Measurements from ENCODE around the gene CLEC16A. TPM values are rescaled to one million over a fixed set of nuclear protein-coding genes. Genes with fewer than 3 reads are reported as not detected.

The CLEC16A gene
- 10 to 100 TPM; 30.9 to 35.1 TPM for total RNA-seq

- peak; percentile 96 for DNase-seq
- H3K9me3 Mint-ChIP-seq = no peaks in the 10 kb centered on the region
- peaks cover 67% of the 10 kb centered on the region for H3K4me1 Mint-ChIP-seq
- POLR2A ChIA-PET = no interaction called here
- H3K4me3 Mint-ChIP-seq = peak within 1 kb of the TSS; percentile 87
- H3K36me3 Mint-ChIP-seq (ENCODE audit: low read depth) = peaks cover 14% of the 10 kb centered on the region
- peak within 1 kb of the TSS; percentile 89 for H3K27ac Mint-ChIP-seq
- H3K27me3 Mint-ChIP-seq = no peaks in the 10 kb centered on the region
- CTCF ChIA-PET = interaction anchor here (0.9 to 2.0 kb wide), 4 partner anchors 11 to 20 kb away, joined by 3 to 9 read pairs (median 4); no protein-coding TSS in a partner anchor
Observed at GRCh38 chr16:10944249-10945064, at the start of gene CLEC16A. CLEC16A (plus strand) TSS chr16:10944564; CDS start chr16:10944718, 154 bp downstream.

DNA sequence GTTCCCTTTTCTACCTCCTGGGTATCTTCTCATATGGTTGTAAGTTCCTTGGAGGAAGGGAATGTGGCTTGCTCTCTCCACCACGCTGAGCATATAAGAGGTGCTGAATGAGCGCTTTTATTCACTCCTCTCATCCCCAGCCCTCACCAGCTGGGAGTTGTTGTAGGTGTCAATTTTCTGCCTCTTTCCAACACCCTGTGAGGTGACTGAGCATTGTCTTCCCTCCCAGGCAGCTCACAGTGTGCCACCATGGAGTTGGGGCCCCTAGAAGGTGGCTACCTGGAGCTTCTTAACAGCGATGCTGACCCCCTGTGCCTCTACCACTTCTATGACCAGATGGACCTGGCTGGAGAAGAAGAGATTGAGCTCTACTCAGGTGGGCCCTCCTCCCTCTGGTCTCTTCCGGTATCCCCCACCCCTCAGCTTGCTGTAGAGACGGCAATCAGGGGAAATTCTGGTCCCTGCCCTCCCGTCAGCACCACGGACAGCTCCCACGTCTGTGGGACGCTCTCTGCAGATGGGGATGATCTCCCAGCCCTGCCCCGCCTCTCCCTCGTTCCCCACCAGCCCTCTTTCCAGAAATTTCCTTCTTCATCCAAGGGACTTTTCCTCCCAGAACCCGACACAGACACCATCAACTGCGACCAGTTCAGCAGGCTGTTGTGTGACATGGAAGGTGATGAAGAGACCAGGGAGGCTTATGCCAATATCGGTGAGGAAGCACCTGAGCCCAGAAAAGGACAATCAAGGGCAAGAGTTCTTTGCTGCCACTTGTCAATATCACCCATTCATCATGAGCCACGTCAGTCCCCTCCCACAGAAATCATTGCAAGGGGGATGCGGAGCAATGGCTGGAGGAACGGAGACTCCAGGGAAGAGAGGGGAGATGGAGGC, 49.1 kb upstream of the CLEC16A start:
- Mint-ChIP-seq H3K36me3 (ENCODE audit: low read depth) (peaks cover 28% of the 10 kb centered on the region), H3K27me3 (no peaks in the 10 kb centered on the region), H3K9me3 (no peaks in the 10 kb centered on the region), H3K27ac (no peak overlapping the region), H3K4me1 (peaks cover 4% of the 10 kb centered on the region), H3K4me3 (no peak overlapping the region)
- ChIA-PET POLR2A (no interaction called here), CTCF (interaction anchor here (0.9 to 1.2 kb wide), 4 partner anchors 8 to 24 kb away, joined by 3 read pairs; no protein-coding TSS in a partner anchor)
- peak; percentile 58 for DNase-seq

DNA sequence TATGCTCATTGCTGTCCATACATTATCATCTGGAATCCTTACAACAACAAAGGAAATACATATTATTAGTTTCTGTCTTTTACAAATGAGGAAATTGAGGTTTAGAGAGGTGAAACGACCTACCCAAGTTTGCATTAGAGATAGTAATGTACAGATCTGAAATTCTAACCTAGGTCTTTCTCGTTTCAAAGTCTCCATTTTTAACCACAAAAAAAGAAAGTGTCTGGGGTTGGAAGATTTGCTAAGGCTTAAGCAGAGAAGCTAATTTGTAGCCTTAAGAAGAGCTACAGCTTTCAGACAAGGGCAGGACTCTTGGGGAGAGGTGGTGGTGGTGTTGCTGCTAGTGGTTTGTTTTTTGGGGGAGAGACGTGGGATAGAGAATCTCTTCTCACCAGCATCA, 48.2 kb upstream of the CLEC16A start:
- H3K4me1 Mint-ChIP-seq = peaks cover 4% of the 10 kb centered on the region
- no peak for DNase-seq
- peaks cover 34% of the 10 kb centered on the region for H3K36me3 Mint-ChIP-seq (ENCODE audit: low read depth)
- ChIA-PET CTCF (interaction anchor here (0.6 to 1.2 kb wide), 3 partner anchors 13 to 160 kb away, joined by 3 read pairs; no protein-coding TSS in a partner anchor), POLR2A (no interaction called here)
- H3K27ac Mint-ChIP-seq = no peak overlapping the region
- H3K27me3 Mint-ChIP-seq = no peaks in the 10 kb centered on the region
- H3K9me3 Mint-ChIP-seq = no peaks in the 10 kb centered on the region
- H3K4me3 Mint-ChIP-seq = no peak overlapping the region

DNA sequence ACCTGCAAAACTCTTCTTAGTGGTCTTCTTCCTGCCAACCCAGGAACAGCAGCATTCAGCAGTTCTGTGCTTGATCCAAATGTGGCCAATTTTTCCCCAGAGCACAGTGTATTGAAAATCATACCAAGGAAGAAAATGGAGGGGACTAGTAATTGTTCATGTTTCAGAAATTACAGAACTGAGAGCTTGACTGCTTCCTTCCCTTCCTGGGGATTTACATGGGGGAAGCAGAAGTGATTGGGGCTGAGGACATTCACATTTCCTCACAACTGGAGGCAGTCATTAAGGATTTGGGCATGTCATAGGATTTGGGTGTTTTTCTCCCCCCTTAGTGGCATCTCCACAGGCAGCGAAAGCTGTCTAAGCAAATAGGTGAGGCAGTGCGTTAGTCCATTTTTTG, 47.6 kb upstream of the CLEC16A start:
- POLR2A ChIA-PET = no interaction called here
- no peak overlapping the region for H3K27ac Mint-ChIP-seq

DNA sequence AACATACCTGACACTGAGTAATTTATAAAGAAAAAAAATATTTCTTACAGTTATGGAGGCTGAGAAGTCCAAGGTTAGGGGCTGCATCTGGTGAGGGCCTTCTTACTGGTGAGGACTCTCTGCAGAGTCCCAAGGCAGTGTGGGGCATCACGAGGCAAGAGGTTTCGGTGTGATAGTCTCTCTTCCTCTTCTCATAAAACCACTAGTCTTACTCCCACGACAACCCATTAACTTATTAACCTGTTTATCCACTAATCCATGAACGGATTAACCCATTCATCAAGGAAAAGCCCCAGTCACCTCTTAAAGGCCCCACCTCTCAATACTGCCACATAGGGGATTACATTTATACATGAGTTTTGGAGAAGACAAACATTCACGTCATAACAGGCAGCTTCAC, 47.2 kb upstream of the CLEC16A start:
- Mint-ChIP-seq H3K9me3 (no peaks in the 10 kb centered on the region), H3K27ac (no peak overlapping the region), H3K4me3 (no peak overlapping the region), H3K36me3 (ENCODE audit: low read depth) (peaks cover 40% of the 10 kb centered on the region), H3K27me3 (no peaks in the 10 kb centered on the region), H3K4me1 (peaks cover 1% of the 10 kb centered on the region)
- DNase-seq = no peak
- ChIA-PET CTCF (interaction anchor here (1.8 kb wide), 1 partner anchor 10 kb away, joined by 4 read pairs; no protein-coding TSS in a partner anchor), POLR2A (interaction anchor here (0.5 kb wide), 1 partner anchor 9 kb away, joined by 3 read pairs; no protein-coding TSS in a partner anchor)

More for the DNA sequence above, 47.6 kb upstream of the CLEC16A start:
- H3K36me3 Mint-ChIP-seq (ENCODE audit: low read depth) = peaks cover 38% of the 10 kb centered on the region
- H3K4me1 Mint-ChIP-seq = peaks cover 3% of the 10 kb centered on the region
- no peaks in the 10 kb centered on the region for H3K27me3 Mint-ChIP-seq
- H3K4me3 Mint-ChIP-seq = no peak overlapping the region
- CTCF ChIA-PET = interaction anchor here (1.2 to 1.8 kb wide), 2 partner anchors 10 to 22 kb away, joined by 3 to 4 read pairs; no protein-coding TSS in a partner anchor
- no peaks in the 10 kb centered on the region for H3K9me3 Mint-ChIP-seq
- DNase-seq = no peak

- H3K4me3 Mint-ChIP-seq = no peak overlapping the region
- POLR2A ChIA-PET = interaction anchor here (0.6 kb wide), 1 partner anchor 62 kb away, joined by 4 read pairs; no protein-coding TSS in a partner anchor
- no peaks in the 10 kb centered on the region for H3K27me3 Mint-ChIP-seq
Observed at GRCh38 chr16:10902999-10903398, 41.4 kb upstream of the CLEC16A start.

GRCh38 chr16:10906482-10906881, 37.9 kb upstream of the CLEC16A start:
- H3K9me3 Mint-ChIP-seq = peaks cover 5% of the 10 kb centered on the region
- H3K27ac Mint-ChIP-seq = no peak overlapping the region
- no peaks in the 10 kb centered on the region for H3K27me3 Mint-ChIP-seq
- POLR2A ChIA-PET = no interaction called here
- CTCF ChIA-PET = interaction anchor here (1.6 to 2.2 kb wide), 2 partner anchors 12 to 29 kb away, joined by 3 to 9 read pairs; partner anchors contain the start of gene CIITA
- no peaks in the 10 kb centered on the region for H3K4me1 Mint-ChIP-seq
- DNase-seq = no peak
- peaks cover 43% of the 10 kb centered on the region for H3K36me3 Mint-ChIP-seq (ENCODE audit: low read depth)
- H3K4me3 Mint-ChIP-seq = no peak overlapping the region

More at GRCh38 chr16:10902999-10903398, 41.4 kb upstream of the CLEC16A start:
- H3K4me1 Mint-ChIP-seq = no peaks in the 10 kb centered on the region
- no peak overlapping the region for H3K27ac Mint-ChIP-seq
- DNase-seq = no peak
- H3K36me3 Mint-ChIP-seq (ENCODE audit: low read depth) = peaks cover 62% of the 10 kb centered on the region
- H3K9me3 Mint-ChIP-seq = peaks cover 5% of the 10 kb centered on the region
- CTCF ChIA-PET = interaction anchor here (2.0 kb wide), 1 partner anchor 15 kb away, joined by 8 read pairs; no protein-coding TSS in a partner anchor

GRCh38 chr16:10906914-10907756, 37.2 kb upstream of the CLEC16A start:
- Mint-ChIP-seq H3K4me3 (no peak overlapping the region), H3K36me3 (ENCODE audit: low read depth) (peaks cover 39% of the 10 kb centered on the region), H3K27me3 (no peaks in the 10 kb centered on the region), H3K9me3 (peaks cover 5% of the 10 kb centered on the region), H3K4me1 (no peaks in the 10 kb centered on the region), H3K27ac (no peak overlapping the region)
- POLR2A ChIA-PET = no interaction called here
- CTCF ChIA-PET = interaction anchor here (1.2 to 2.2 kb wide), 3 partner anchors 11 to 46 kb away, joined by 3 to 9 read pairs (median 3); partner anchors contain the start of gene CIITA
- DNase-seq = no peak

- CTCF ChIA-PET = interaction anchor here (1.2 to 2.2 kb wide), 2 partner anchors 11 to 46 kb away, joined by 3 to 9 read pairs; no protein-coding TSS in a partner anchor
- peaks cover 33% of the 10 kb centered on the region for H3K36me3 Mint-ChIP-seq (ENCODE audit: low read depth)
Observed at GRCh38 chr16:10907757-10908045, 36.7 kb upstream of the CLEC16A start.

DNA sequence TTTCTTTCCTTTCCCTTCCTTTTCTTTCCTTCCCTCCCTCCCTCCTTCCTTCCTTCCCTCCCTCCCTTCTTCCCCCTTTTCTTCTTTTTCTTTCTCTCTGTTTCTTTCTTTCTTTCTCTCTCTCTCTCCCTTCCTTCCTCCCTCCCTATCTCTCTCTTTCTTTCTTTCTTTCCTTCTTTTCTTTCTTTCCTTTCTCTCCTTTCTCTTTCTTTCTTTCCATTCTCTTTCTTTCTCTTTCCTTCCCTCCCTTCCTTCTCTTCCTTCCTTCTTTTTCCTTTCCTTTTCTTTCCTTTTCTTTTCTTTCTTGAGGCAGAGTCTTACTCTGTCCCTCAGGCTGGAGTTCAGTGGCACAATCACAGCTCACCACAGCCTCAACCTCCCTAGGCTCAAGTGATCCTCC, 33.1 kb upstream of the CLEC16A start:
- Mint-ChIP-seq H3K36me3 (ENCODE audit: low read depth) (peaks cover 9% of the 10 kb centered on the region), H3K4me1 (peaks cover 2% of the 10 kb centered on the region), H3K27me3 (no peaks in the 10 kb centered on the region), H3K4me3 (no peak overlapping the region), H3K27ac (no peak overlapping the region), H3K9me3 (no peaks in the 10 kb centered on the region)
- no peak for DNase-seq
- ChIA-PET POLR2A (no interaction called here), CTCF (interaction anchor here (0.6 to 1.7 kb wide), 3 partner anchors 7 to 396 kb away, joined by 3 to 6 read pairs (median 3); no protein-coding TSS in a partner anchor)

More at GRCh38 chr16:10907757-10908045, 36.7 kb upstream of the CLEC16A start:
- no peaks in the 10 kb centered on the region for H3K4me1 Mint-ChIP-seq
- POLR2A ChIA-PET = no interaction called here
- H3K4me3 Mint-ChIP-seq = no peak overlapping the region
- H3K27me3 Mint-ChIP-seq = no peaks in the 10 kb centered on the region
- peaks cover 3% of the 10 kb centered on the region for H3K9me3 Mint-ChIP-seq
- DNase-seq = no peak
- H3K27ac Mint-ChIP-seq = no peak overlapping the region

GRCh38 chr16:10916534-10916933, 27.8 kb upstream of the CLEC16A start:
- DNase-seq = no peak

More at GRCh38 chr16:10916534-10916933, 27.8 kb upstream of the CLEC16A start:
- H3K4me1 Mint-ChIP-seq = peaks cover 7% of the 10 kb centered on the region
- no peak overlapping the region for H3K4me3 Mint-ChIP-seq
- POLR2A ChIA-PET = no interaction called here
- CTCF ChIA-PET = interaction anchor here (0.6 to 1.4 kb wide), 3 partner anchors 57 to 179 kb away, joined by 3 read pairs; no protein-coding TSS in a partner anchor
- H3K27me3 Mint-ChIP-seq = no peaks in the 10 kb centered on the region
- H3K36me3 Mint-ChIP-seq (ENCODE audit: low read depth) = peaks cover 10% of the 10 kb centered on the region
- no peaks in the 10 kb centered on the region for H3K9me3 Mint-ChIP-seq
- no peak overlapping the region for H3K27ac Mint-ChIP-seq

All from activated CD4-positive, alpha-beta T cell treated with anti-CD3 and anti-CD28 coated beads, Interleukin-2, amount 10 ng/mL, durations not matched to agents 7 days and 5 days (primary cell).